UCSD-AML1 (cell line): ENCODE results near the gene HPSE2.
"Not testable (repeated sequence)": the region's sequence is repeated elsewhere in the genome, so short reads cannot be mapped to it uniquely, and the experiment has no call there.

ENCODE experiments used
- DNase-seq: peaks from one replicate; lab custom pipeline; 2025; ENCODE audit not compliant: unreplicated experiment; lab: John Stamatoyannopoulos, UW

HPSE2 gene

GRCh38 chr10:99170116-99170675 is 65.5 kb downstream of the HPSE2 start:
- no peak for DNase-seq

GRCh38 chr10:99161165-99161564 is 74.5 kb downstream of the HPSE2 start:
- no peak for DNase-seq

- DNase-seq: no peak
Observed at GRCh38 chr10:99143651-99144050, 92.0 kb downstream of the HPSE2 start.

DNA sequence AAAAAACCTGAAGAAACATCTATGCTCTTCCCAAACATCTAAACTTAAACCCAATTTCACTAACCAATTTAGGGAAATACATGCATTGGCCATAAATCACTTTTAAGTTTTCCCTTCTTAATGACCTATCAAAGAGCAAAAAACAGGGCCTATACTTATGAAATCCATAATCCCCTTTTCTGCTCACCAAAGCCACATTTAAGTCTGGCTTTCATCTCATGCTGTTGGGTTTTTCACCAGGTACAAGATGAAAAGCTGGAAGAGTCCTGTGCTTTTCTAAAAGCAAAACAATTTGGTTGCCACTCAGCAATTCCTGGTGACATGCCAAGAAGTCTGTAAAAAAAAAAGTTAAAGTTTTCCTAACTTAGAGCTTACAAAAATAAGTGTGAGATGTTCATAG is 92.6 kb downstream of the HPSE2 start:
- no peak for DNase-seq

DNA sequence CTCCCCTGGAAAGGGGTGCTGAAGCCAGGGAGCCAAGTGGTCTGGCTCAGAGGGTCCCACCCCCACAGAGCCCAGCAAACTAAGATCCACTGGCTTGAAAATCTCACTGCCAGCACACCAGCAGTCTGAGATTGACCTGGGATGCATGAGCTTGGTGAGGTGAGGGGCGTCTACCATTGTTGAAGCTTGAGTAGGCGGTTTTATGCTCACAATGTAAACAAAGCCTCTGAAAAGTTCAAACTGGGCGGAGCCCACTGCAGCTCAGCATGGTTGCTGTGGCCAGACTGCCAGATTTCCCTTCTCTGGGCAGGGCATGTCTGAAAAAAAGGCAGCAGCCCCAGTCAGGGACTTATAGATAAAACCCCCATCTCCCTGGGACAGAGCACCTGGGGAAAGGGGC is 102.8 kb downstream of the HPSE2 start:
- not testable (repeated sequence) for DNase-seq

GRCh38 chr10:99125879-99126278 is 109.8 kb downstream of the HPSE2 start:
- DNase-seq: no peak

DNA sequence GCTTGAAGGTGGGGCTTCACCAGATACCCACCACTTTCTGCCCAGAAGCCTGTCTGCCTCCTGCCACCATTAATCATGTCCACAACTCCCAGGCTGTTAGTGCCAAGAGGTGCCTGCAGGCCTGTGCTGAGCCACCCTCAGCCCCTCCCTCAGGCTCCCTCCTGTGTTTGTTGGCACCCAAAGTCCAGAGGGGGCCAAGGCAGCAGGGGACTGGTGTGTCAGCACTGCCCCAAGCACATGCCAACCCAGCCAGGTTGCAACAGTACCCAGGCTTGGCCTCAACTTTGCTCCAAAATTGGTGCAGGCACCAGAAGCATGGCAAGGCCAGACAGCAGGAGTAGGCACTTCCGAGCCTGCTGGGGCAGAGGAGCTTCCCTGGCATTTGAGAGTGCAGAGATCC is 111.3 kb downstream of the HPSE2 start:
- DNase-seq: no peak

GRCh38 chr10:99123851-99124250 is 111.8 kb downstream of the HPSE2 start:
- DNase-seq: no peak

- no peak for DNase-seq
Observed at GRCh38 chr10:99123336-99123735, 112.3 kb downstream of the HPSE2 start.

- DNase-seq: no peak
Observed at GRCh38 chr10:99119258-99119748, 116.3 kb downstream of the HPSE2 start.

GRCh38 chr10:99115703-99116102 is 119.9 kb downstream of the HPSE2 start:
- no peak for DNase-seq

DNA sequence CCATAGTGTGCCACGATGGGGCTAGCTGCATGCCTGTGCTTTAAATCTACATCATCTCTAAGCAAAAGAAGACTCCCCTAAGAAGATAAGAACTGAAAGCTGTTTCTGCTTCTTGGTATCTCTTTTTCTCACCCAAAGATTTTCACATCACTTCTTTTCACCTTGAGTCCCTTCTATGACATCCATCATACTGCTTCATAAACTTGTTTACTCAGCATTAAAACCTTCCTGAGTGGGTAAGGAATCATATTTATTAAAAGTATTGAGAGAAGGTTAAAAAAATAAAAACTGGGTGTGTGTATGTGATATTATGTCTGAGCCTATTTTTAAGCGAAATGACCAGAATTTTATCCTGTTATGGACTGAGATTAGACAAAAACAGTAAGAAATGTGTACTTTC is 150.3 kb downstream of the HPSE2 start:
- no peak for DNase-seq

- no peak for DNase-seq
Observed at GRCh38 chr10:99084161-99084560, 151.5 kb downstream of the HPSE2 start.

- no peak for DNase-seq
Observed at GRCh38 chr10:99080275-99080945, 155.2 kb downstream of the HPSE2 start.

DNA sequence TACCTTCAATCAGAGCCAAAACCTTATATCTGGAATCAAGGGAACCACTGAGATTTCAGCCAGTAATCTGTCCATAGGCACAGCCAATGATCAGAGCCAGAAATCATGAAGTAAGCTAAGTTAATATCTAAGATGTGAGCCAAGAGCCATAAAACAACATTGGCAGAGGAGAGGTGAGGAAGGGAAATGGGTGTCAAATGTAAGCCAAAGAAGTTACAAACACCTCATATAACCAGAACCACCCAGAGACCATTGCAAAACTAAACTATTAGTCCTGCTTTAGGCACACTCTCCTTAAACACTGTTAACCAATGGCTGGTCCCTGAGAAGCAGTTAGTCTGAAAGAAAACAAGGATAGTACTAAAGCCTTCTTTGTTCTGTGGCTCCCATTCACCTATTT is 173.1 kb downstream of the HPSE2 start:
- no peak for DNase-seq

DNA sequence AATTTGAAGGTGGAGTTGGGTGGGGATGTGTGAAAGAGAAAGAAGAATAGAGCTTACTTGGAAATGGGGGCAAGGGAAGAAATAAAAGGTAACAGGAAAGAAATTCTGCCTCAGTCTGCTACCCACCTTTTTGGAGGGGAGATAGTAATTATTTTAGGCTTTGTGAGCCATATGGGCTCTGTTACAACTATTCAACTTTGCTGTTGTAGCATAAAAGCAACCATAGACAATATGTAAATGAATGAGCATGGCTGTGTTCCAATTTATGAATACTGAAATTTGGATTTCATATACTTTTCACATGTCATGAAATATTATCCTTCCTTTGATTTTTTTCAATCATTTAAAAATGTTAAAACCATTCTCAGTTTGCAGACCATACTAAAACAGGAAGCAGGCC is 176.9 kb downstream of the HPSE2 start:
- no peak for DNase-seq

DNA sequence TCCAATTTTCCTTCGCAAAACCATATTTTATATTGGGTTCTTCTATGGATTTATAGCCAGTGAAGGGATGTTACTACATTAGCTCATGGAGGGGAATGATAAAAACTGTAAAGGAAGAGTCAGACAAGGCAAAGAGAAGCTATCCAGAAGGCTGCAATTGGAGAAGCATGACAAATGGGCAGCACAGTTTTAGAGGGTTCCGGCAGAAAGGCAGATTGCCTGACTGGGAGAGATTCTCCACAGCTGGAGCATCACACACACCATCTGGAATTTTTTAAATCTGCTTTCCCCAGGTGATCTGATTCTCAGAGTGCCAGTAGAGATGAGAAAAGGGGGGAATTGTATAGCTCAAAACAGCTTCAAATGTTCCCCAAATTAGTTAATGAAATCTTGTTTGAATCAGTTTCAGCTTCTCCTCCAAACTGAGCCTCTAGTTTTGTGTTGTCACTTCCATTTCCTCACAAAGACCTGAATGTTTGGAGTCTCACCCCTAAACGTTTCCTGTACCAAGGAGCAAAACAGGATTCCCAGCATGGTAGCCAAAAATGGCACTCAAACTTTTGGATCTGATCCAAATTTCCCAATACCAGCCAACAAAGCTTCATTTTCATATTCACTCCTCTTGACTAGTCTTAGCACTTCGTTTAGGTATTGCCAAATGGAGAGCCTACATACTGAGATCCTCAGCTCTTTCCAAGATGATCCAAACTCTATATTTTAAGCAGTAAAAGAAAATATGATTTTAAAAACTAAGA is 177.5 kb downstream of the HPSE2 start:
- no peak for DNase-seq

- no peak for DNase-seq
Observed at GRCh38 chr10:99045671-99046070, 190.0 kb downstream of the HPSE2 start.

DNA sequence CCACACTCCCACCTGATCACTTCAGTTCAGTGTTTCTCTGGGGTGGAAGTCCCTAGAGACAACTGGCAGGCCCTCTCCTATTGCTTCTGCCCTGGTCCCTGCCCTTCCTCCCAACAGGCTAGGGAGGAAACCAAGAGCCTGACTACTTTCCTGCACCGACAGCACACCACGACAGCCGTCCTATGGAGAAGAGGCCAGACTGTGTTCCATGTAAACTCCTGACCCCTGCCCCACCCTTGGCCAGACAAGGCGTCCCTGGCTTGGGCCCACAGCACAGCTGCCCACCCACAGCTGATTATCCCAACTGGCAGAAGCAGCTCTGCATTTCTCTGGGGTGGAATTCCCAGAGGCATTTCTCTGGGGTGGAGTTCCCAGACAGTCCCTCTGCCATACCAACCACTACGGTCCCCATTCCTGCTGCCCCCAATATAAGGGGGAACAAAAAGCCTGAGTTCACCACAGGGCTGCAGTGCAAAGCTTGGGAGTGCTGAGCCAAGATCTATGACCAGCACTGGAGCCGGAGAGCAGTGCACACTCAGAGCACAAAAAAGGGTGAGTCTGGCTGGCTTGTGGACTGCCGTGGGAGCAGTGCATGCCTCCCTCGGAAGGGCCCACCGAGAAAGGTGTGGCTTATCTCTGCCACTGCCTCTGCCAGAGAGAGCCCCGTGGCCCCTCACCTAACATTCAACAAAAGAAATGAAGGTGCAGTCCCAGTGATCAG is 193.4 kb downstream of the HPSE2 start:
- DNase-seq: peak; percentile 10

- no peak for DNase-seq
Observed at GRCh38 chr10:99041468-99041867, 194.2 kb downstream of the HPSE2 start.

- DNase-seq: no peak
Observed at GRCh38 chr10:99013885-99014284, 221.8 kb downstream of the HPSE2 start.

DNA sequence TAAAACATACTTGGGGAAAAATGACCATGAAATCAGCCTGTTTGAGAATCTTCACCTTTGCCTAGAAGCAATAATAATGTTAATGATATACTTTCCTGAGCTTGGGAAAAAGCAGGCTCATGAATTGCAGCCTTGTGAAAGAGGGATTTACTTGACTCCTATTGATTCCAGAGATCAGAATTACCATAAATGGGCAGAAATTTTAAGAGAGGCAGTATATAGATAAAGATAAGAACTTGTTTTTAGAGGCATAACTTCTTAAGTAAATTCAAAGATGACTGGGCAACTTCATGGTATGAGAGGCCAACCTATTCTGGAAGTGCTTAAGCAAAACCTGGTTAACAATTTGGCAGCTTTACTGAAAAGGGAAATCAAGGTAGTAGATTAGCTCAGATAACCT is 225.4 kb downstream of the HPSE2 start:
- DNase-seq: no peak
